PC-9 (cell line): Measurements from ENCODE around the gene VAV2. TPM values are rescaled to one million over a fixed set of nuclear protein-coding genes. Genes with fewer than 3 reads are reported as not detected.

Experiments used
- BruUV-seq: library from RNA; stranded (reverse); fragments of 400-500 nt; replicated peaks from 2 replicates; lab custom pipeline; 2021; lab: Mats Ljungman, UMichigan
- CTCF ChIA-PET: fragments of 300-600 bp; sonication (Branson Sonifier 250); formaldehyde crosslinking; loops from one replicate; lab custom pipeline; 2022; ENCODE audit warnings: antibody characterized with exemption; lab: Charles Lee
- POLR2A ChIA-PET: fragments of 300-600 bp; sonication (Branson Sonifier 250); formaldehyde crosslinking; loops from one replicate; lab custom pipeline; 2022; ENCODE audit warnings: antibody characterized with exemption; ENCODE audit not compliant: unreplicated experiment; lab: Charles Lee
- DNase-seq, 2 experiments: peaks; one replicate each; pipeline versions ENCODE4 v3.0.0 to v3.0.0-alpha.2; 2015 to 2022; ENCODE audit warnings: mixed read lengths in 1 of 2
- H2AFZ ChIP-seq: fragments of 200-600 bp; sonication (generic); 2 replicates; pipeline ENCODE4 v1.8.1; 2017; ENCODE audit warnings: antibody characterized with exemption
- H3F3A ChIP-seq: fragments of 200-600 bp; sonication (generic); 2 replicates; pipeline ENCODE4 v1.8.1; 2017; ENCODE audit warnings: antibody characterized with exemption, mild to moderate bottlenecking, low read depth; ENCODE audit not compliant: insufficient read depth
- H3K27ac ChIP-seq: fragments of 200-600 bp; sonication (generic); 2 replicates; pipeline ENCODE4 v1.6.1; 2016; ENCODE audit warnings: mixed run types
- H3K27me3 ChIP-seq: fragments of 200-600 bp; sonication (generic); 2 replicates; pipeline ENCODE4 v1.6.1; 2016; ENCODE audit warnings: low read depth, mixed run types; ENCODE audit not compliant: insufficient read depth
- H3K36me3 ChIP-seq: fragments of 200-600 bp; sonication (generic); 2 replicates; pipeline ENCODE4 v1.6.1; 2016; ENCODE audit warnings: low read depth, mixed run types
- H3K4me1 ChIP-seq: fragments of 200-600 bp; sonication (generic); replicated peaks from 2 replicates; pipeline ENCODE4 v1.6.1; 2016; ENCODE audit warnings: mixed run types; ENCODE audit not compliant: insufficient read depth
- H3K4me2 ChIP-seq: fragments of 200-600 bp; sonication (generic); 2 replicates; pipeline ENCODE4 v1.6.1; 2017; ENCODE audit warnings: mixed run types
- H3K4me3 ChIP-seq: fragments of 200-600 bp; sonication (generic); 2 replicates; pipeline ENCODE4 v1.6.1; 2016; ENCODE audit warnings: mixed run types
- H3K79me2 ChIP-seq: fragments of 200-600 bp; sonication (generic); 2 replicates; pipeline ENCODE4 v1.6.1; 2017; ENCODE audit warnings: low read depth, mixed run types
- H3K9me2 ChIP-seq: fragments of 200-600 bp; sonication (generic); 2 replicates; pipeline ENCODE4 v1.8.1; 2017; ENCODE audit warnings: mild to moderate bottlenecking; ENCODE audit not compliant: insufficient read depth
- H3K9me3 ChIP-seq: fragments of 200-600 bp; sonication (generic); 2 replicates; pipeline ENCODE4 v1.8.1; 2016; ENCODE audit warnings: low read depth; ENCODE audit not compliant: insufficient read depth
- H4K20me1 ChIP-seq: fragments of 200-600 bp; sonication (generic); 2 replicates; pipeline ENCODE4 v1.8.1; 2017; ENCODE audit not compliant: insufficient read depth
- EZH2 ChIP-seq: fragments of 200-600 bp; sonication (generic); IDR thresholded peaks from 2 replicates; pipeline ENCODE4 v1.8.0; 2017; ENCODE audit warnings: antibody characterized with exemption, low read depth
- intact Hi-C: fragments of 100-400 bp; cut with micrococcal nuclease; formaldehyde crosslinking; loops from one replicate; pipeline ENCODE4 v1.10.0; 2022; ENCODE audit not compliant: unreplicated experiment
- total RNA-seq: library from RNA; stranded (reverse); gene quantifications from 2 replicates; pipeline ENCODE4 v1.2.3, GENCODE V29; 2021
- TF ChIP-seq, protein P1 (sequence below): fragments of 200-600 bp; sonication (generic); conservative IDR thresholded peaks from 2 replicates; pipeline ENCODE4 v1.6.1; 2017; ENCODE audit warnings: mixed run types, antibody characterized with exemption, mild to moderate bottlenecking, moderate library complexity

Gene VAV2
- total RNA-seq, 1 experiment from 2014 or later, result 36.5 TPM

DNA sequence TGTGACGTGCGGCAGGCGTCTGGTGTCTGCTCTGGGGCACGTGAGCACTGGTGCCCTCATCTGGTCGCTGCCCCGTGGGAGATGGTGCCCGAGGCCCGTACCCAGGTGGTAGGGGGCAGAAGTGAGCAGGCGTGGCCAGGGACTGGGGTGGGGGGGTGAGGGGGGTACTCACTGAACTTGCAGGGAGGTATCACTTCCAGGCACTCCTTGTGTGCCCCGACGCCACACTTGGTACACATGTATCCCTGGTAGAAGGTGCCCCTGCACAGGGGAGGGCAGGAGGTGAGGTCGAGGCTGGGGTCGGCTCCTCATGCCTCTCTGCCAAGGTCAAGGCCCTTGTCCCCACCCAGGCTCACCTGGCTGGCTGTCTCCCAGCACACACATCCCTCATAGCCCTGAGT lies 208.8 kb downstream of the VAV2 start:
- peaks cover 7% of the 10 kb centered on the region; the same call in 1 of the 2 replicates for H3F3A ChIP-seq
- ChIA-PET POLR2A (no interaction called here), CTCF (no interaction called here)
- H3K4me3 ChIP-seq, result no peak overlapping the region
- intact Hi-C loops, result loop anchor here (5.0 kb wide), 1 partner anchor 314 kb away; no protein-coding TSS in a partner anchor
- no peaks in the 10 kb centered on the region for H3K27me3 ChIP-seq
- no peak overlapping the region for H2AFZ ChIP-seq
- no peaks in the 10 kb centered on the region for H3K9me3 ChIP-seq
- H3K4me1 ChIP-seq, result peaks cover 8% of the 10 kb centered on the region; the same call in 1 of the 2 replicates
- H3K9me2 ChIP-seq, result no peaks in the 10 kb centered on the region
- H3K79me2 ChIP-seq, result no peaks in the 10 kb centered on the region
- H3K4me2 ChIP-seq, result no peak overlapping the region
- TF ChIP-seq, protein P1, sequence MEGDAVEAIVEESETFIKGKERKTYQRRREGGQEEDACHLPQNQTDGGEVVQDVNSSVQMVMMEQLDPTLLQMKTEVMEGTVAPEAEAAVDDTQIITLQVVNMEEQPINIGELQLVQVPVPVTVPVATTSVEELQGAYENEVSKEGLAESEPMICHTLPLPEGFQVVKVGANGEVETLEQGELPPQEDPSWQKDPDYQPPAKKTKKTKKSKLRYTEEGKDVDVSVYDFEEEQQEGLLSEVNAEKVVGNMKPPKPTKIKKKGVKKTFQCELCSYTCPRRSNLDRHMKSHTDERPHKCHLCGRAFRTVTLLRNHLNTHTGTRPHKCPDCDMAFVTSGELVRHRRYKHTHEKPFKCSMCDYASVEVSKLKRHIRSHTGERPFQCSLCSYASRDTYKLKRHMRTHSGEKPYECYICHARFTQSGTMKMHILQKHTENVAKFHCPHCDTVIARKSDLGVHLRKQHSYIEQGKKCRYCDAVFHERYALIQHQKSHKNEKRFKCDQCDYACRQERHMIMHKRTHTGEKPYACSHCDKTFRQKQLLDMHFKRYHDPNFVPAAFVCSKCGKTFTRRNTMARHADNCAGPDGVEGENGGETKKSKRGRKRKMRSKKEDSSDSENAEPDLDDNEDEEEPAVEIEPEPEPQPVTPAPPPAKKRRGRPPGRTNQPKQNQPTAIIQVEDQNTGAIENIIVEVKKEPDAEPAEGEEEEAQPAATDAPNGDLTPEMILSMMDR, result no peak
- TF ChIP-seq EZH2, result no peak
- no peak overlapping the region for H3K27ac ChIP-seq
- BruUV-seq, result no TSS peak
- H4K20me1 ChIP-seq, result no peaks in the 10 kb centered on the region; the same call in 1 of the 2 replicates
- no peak for DNase-seq
- H3K36me3 ChIP-seq, result no peaks in the 10 kb centered on the region

DNA sequence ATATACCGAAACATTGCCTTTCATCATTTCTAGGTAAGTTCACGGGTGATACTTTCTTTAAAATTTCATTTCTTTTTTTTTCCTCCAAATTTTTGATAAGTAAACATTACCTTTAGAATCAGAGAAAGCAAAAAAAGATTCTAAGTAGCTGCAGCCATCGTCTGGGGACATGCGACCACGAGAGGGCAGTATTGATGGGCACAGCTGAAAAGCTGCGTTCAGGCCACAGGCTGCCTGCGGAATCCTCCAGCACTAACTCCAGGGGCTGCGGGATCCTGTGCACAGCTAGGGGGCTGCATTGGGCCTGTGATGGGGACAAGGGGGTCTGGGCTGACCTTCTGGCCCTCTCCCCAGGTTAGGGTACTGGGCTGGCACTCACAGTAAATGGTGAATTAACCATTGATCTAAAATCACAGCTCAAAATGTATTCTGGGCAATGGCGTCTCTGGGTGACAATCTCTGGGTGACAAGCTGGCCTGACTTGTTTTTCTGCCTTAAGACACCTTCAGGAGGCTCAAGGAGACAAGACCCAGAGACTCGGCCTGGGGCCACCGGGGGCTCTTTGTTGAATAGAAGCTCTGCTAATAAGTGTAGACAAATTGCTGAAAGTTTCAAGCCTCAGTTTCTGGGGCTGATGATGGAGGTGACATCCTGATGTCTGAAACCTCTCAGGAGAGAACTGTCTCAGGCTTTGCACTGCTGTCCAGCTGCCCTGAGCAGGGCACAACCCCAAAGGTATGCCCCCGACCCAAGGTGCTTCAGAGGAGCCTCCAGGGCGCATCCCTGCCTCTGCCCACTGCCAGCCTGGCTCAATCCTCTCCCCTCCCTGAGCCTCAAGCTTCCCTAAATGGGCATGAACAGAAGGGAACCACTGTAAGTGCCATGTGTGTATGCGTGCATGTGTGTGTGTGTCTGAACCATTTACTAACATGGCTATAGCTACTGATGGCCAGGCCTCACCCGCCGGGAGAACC lies 209.7 kb downstream of the VAV2 start:
- BruUV-seq, result no TSS peak
- intact Hi-C loops, result loop anchor here (1.0 to 5.0 kb wide), 2 partner anchors 211 to 315 kb away; no protein-coding TSS in a partner anchor

DNA sequence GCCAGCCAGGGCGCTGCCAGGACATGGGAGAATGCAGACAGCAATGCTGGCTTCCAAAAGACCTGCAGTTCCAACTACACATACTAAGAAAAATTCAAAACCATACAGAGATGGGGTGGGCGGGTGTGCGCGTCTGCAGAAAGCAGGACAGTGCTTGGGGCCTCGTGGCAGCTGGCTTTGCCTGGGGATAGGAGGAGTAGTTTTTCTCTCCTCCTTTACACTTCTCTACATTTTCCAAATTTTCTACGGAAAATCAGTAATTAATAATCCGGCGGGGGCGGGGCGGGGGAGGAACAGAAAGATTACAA lies 210.3 kb downstream of the VAV2 start:
- H2AFZ ChIP-seq, result no peak overlapping the region
- H3K9me3 ChIP-seq, result no peaks in the 10 kb centered on the region
- TF ChIP-seq, protein P1, result no peak
- no peak for TF ChIP-seq EZH2
- H3K4me3 ChIP-seq, result no peak overlapping the region
- H3F3A ChIP-seq, result peaks cover 7% of the 10 kb centered on the region; the same call in 1 of the 2 replicates
- H4K20me1 ChIP-seq, result no peaks in the 10 kb centered on the region; the same call in 1 of the 2 replicates
- H3K9me2 ChIP-seq, result no peaks in the 10 kb centered on the region
- no peaks in the 10 kb centered on the region for H3K36me3 ChIP-seq
- H3K27ac ChIP-seq, result no peak overlapping the region
- peaks cover 8% of the 10 kb centered on the region; the same call in 1 of the 2 replicates for H3K4me1 ChIP-seq
- CTCF ChIA-PET, result interaction anchor here (0.7 to 2.5 kb wide), 8 partner anchors 12 to 274 kb away, joined by 3 to 27 read pairs (median 4); partner anchors contain the start of gene BRD3OS
- no peaks in the 10 kb centered on the region for H3K79me2 ChIP-seq
- intact Hi-C loops, result loop anchor here (1.0 to 5.0 kb wide), 2 partner anchors 212 to 316 kb away; no protein-coding TSS in a partner anchor
- POLR2A ChIA-PET, result interaction anchor here (0.7 kb wide), 1 partner anchor 212 kb away, joined by 4 read pairs; no protein-coding TSS in a partner anchor
- H3K4me2 ChIP-seq, result no peak overlapping the region
- DNase-seq, result no peak
- BruUV-seq, result no TSS peak
- no peaks in the 10 kb centered on the region for H3K27me3 ChIP-seq

More for the DNA sequence above, 209.7 kb downstream of the VAV2 start:
- Histone ChIP-seq H3K27me3 (no peaks in the 10 kb centered on the region), H3K4me2 (peak overlapping the region; percentile 41), H3K4me3 (no peak overlapping the region), H3K27ac (no peak overlapping the region), H3K4me1 (peaks cover 8% of the 10 kb centered on the region; the same call in 1 of the 2 replicates), H4K20me1 (no peaks in the 10 kb centered on the region; the same call in 1 of the 2 replicates), H3K9me3 (no peaks in the 10 kb centered on the region), H3K9me2 (no peaks in the 10 kb centered on the region), H3K79me2 (no peaks in the 10 kb centered on the region), H2AFZ (no peak overlapping the region), H3K36me3 (no peaks in the 10 kb centered on the region), H3F3A (peaks cover 7% of the 10 kb centered on the region; the same call in 1 of the 2 replicates)
- ChIA-PET CTCF (interaction anchor here (0.6 to 2.5 kb wide), 10 partner anchors 9 to 273 kb away, joined by 3 to 27 read pairs (median 4); no protein-coding TSS in a partner anchor), POLR2A (interaction anchor here (0.6 to 0.7 kb wide), 4 partner anchors 20 to 235 kb away, joined by 3 to 6 read pairs (median 5); no protein-coding TSS in a partner anchor)
- DNase-seq, result peak; percentile 42 to 76
- TF ChIP-seq, protein P1, result peak; percentile 85
- TF ChIP-seq EZH2, result no peak
